ENCODE data around the gene LRP11. TPM values are rescaled to one million over a fixed set of nuclear protein-coding genes. Genes with fewer than 3 reads are reported as not detected.

The LRP11 gene
- total and polyA plus RNA-seq, 2 experiments from 2014 or later = 33.6 to 35.4 TPM

DNA sequence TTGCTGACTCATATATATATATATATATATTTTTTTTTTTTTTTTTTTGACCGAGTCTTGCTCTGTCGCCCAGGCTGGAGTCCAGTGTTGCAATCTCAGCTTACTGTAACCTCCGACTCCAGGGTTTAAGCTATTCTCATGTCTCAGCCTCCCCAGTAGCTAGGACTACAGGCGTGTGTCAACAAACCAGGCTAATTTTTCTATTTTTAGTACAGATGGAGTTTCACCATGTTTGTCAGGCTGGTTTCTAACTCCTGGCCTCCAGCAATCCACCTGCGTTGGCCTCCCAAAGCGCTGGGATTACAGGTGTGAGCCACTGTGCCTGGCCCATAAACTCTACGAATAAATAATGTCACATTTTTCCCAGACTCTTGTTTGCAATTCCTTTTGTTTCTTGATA is 4.8 kb downstream of the LRP11 start:
- Histone ChIP-seq H2AFZ (no peak overlapping the region), H3K79me2 (peaks cover 56% of the 10 kb centered on the region), H3K27me3 (no peaks in the 10 kb centered on the region), H3K9me3 (ENCODE audit: low read depth) (no peaks in the 10 kb centered on the region), H3K36me3 (replicated peaks; ENCODE audit: insufficient read depth, low read depth) (no peaks in the 10 kb centered on the region), H3K4me3 (no peak overlapping the region), H3K4me2 (peak overlapping the region; percentile 43), H3K27ac (peak overlapping the region; percentile 69), H4K20me1 (ENCODE audit: insufficient read depth, poor library complexity, severe bottlenecking) (no peaks in the 10 kb centered on the region), H3K4me1 (ENCODE audit: insufficient read depth) (peaks cover 38% of the 10 kb centered on the region), H3K9me2 (replicated peaks; ENCODE audit: insufficient read depth) (no peaks in the 10 kb centered on the region)
- WGBS (ENCODE audit: low lambda C conversion rate, missing lambda C conversion rate) = 46% methylated on average over 7 of the region's 7 CpGs
- peak; percentile 68 for DNase-seq (ENCODE audit: low spot score)
- TF ChIP-seq EZH2 (IDR thresholded peaks at IDR 0.05; ENCODE audit: borderline replicate concordance) (no peak), EZH2phosphoT487 (IDR thresholded peaks at IDR 0.05; ENCODE audit: low read depth, severe bottlenecking, unreplicated experiment) (no peak), CTCF (IDR thresholded peaks at IDR 0.05; ENCODE audit: poor library complexity) (no peak)

DNA sequence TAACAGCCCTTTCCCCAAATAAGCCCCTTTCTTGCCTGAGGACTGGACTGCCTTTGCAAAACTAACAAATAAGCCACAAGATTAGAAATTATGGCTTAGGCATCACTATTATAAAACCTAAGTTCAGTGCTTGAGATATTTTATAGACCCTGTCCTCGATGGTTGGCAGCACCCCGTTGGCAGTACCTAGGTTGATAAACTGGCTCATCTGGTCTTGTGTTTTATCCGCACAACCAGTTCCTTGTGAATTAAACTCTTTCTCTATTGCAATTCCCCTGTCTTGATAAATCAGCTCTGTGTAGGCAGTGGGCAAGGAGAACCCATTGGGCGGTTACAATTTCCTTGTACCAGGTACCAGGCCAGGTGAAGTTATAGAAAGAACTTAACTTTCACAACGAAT is 6.6 kb downstream of the LRP11 start:
- no peaks in the 10 kb centered on the region for H3K36me3 ChIP-seq (replicated peaks; ENCODE audit: insufficient read depth, low read depth)
- no peaks in the 10 kb centered on the region for H3K9me3 ChIP-seq (ENCODE audit: low read depth)
- no peaks in the 10 kb centered on the region for H3K9me2 ChIP-seq (replicated peaks; ENCODE audit: insufficient read depth)
- no peak overlapping the region for H3K27ac ChIP-seq
- H3K4me3 ChIP-seq = no peak overlapping the region
- H3K27me3 ChIP-seq = no peaks in the 10 kb centered on the region
- 96% methylated on average over 5 of the region's 5 CpGs for WGBS (ENCODE audit: low lambda C conversion rate, missing lambda C conversion rate)
- peaks cover 38% of the 10 kb centered on the region for H3K4me1 ChIP-seq (ENCODE audit: insufficient read depth)
- H3K79me2 ChIP-seq = peaks cover 67% of the 10 kb centered on the region
- no peak for DNase-seq (ENCODE audit: low spot score)
- H2AFZ ChIP-seq = no peak overlapping the region
- no peaks in the 10 kb centered on the region for H4K20me1 ChIP-seq (ENCODE audit: insufficient read depth, poor library complexity, severe bottlenecking)
- TF ChIP-seq EZH2phosphoT487 (IDR thresholded peaks at IDR 0.05; ENCODE audit: low read depth, severe bottlenecking, unreplicated experiment) (no peak), CTCF (IDR thresholded peaks at IDR 0.05; ENCODE audit: poor library complexity) (no peak), EZH2 (IDR thresholded peaks at IDR 0.05; ENCODE audit: borderline replicate concordance) (no peak)
- H3K4me2 ChIP-seq = no peak overlapping the region

DNA sequence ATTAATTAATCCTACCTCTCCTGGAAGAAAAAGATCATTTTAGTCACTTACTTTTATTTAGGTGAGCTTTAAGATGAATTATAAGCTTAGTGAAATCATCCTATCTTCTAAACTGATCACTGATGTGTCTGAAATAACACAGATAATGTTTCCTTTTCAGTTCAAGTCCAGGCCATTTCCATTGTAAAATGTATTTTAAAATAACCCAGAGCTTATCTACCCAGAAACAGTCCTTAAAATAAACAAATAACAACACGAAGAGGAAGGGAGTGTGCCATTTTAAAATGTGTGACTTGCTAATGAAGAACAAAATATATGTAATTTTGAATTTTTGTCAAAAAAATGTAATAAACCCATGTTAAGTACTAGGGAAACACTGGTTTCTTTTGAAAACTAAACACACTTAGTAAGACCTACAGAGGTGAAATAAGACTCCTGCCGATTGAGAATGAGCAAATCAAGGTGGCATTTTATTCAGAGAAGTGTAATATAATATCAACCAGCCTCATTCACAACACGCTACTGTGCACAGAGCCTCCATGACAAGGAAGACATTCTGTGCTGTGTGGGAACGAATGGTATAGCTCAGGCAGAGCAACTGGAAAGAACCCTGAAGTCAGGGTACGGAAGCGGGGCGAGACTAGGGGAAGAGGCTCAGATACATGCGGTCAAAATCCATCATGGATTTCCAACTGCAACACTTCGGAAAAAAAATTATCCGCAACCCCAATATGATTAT is 7.7 kb downstream of the LRP11 start:
- H3K27ac ChIP-seq = peak overlapping the region; percentile 79

More for the DNA sequence above, 7.7 kb downstream of the LRP11 start:
- WGBS (ENCODE audit: low lambda C conversion rate, missing lambda C conversion rate) = 87% methylated on average over 10 of the region's 10 CpGs
- Histone ChIP-seq H3K4me3 (no peak overlapping the region), H3K9me3 (ENCODE audit: low read depth) (no peaks in the 10 kb centered on the region), H2AFZ (no peak overlapping the region), H3K27me3 (no peaks in the 10 kb centered on the region), H3K9me2 (replicated peaks; ENCODE audit: insufficient read depth) (no peaks in the 10 kb centered on the region), H3K36me3 (replicated peaks; ENCODE audit: insufficient read depth, low read depth) (no peaks in the 10 kb centered on the region), H3K79me2 (peaks cover 55% of the 10 kb centered on the region), H4K20me1 (ENCODE audit: insufficient read depth, poor library complexity, severe bottlenecking) (no peaks in the 10 kb centered on the region), H3K4me2 (peak overlapping the region; percentile 58), H3K4me1 (ENCODE audit: insufficient read depth) (peaks cover 34% of the 10 kb centered on the region)
- no peak for TF ChIP-seq EZH2phosphoT487 (IDR thresholded peaks at IDR 0.05; ENCODE audit: low read depth, severe bottlenecking, unreplicated experiment)
- no peak for TF ChIP-seq CTCF (IDR thresholded peaks at IDR 0.05; ENCODE audit: poor library complexity)
- no peak for TF ChIP-seq EZH2 (IDR thresholded peaks at IDR 0.05; ENCODE audit: borderline replicate concordance)
- DNase-seq (ENCODE audit: low spot score) = no peak

Data from hepatocyte (in vitro differentiated cells).